Measurements from ENCODE around the gene GEN1. TPM values are rescaled to one million over a fixed set of nuclear protein-coding genes. Genes with fewer than 3 reads are reported as not detected.

Gene GEN1
- total RNA-seq, 4 donors from 2014 or later: 4.5 to 9.1 (median 5.9) TPM

DNA sequence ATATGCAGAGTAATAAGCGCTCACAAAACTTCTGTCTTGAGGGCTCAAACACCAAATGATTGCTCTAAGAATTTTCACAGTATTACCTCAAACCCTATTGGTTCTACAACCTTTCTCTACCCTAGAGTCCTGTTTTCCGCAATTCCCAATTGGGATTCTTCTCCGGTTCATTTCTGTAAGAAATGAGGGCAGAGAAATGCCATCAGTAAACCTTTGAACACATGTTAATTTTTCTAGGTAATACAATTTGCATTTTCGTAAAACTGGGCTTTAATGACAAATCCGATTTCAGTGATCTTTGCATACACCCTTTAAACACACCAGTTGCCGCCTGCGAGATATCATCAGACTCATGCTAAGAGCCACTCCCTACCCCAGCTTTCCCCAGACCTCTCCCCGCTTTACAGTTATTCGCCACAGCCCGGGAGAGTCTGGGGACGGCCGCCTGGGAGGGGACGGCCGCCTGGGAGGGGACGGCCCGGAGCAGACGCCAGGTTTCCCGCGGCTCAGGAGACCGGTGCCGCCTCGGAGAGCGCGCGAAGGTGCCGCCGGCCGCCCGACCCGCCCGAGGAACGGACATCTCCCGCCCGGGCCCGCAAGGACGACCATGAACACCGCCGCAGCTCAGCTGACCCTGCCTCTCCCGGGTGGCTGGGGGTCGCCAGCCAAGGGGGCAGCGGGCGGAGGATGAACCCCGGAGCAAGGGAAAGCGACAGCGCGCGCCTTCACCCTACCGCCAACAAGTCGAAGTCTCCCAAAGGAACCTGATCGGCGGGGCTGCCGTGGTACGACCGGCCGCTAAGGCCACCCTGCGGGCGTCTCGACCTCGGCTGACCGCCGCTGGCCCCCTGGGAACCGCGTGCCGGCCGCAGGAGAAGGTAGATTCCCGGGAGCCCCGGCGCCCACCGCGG lies 791 bp upstream of the GEN1 start:
- TF ChIP-seq, protein P1, sequence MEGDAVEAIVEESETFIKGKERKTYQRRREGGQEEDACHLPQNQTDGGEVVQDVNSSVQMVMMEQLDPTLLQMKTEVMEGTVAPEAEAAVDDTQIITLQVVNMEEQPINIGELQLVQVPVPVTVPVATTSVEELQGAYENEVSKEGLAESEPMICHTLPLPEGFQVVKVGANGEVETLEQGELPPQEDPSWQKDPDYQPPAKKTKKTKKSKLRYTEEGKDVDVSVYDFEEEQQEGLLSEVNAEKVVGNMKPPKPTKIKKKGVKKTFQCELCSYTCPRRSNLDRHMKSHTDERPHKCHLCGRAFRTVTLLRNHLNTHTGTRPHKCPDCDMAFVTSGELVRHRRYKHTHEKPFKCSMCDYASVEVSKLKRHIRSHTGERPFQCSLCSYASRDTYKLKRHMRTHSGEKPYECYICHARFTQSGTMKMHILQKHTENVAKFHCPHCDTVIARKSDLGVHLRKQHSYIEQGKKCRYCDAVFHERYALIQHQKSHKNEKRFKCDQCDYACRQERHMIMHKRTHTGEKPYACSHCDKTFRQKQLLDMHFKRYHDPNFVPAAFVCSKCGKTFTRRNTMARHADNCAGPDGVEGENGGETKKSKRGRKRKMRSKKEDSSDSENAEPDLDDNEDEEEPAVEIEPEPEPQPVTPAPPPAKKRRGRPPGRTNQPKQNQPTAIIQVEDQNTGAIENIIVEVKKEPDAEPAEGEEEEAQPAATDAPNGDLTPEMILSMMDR (IDR thresholded peaks at IDR 0.05; ENCODE audit: low read depth): no peak

DNA sequence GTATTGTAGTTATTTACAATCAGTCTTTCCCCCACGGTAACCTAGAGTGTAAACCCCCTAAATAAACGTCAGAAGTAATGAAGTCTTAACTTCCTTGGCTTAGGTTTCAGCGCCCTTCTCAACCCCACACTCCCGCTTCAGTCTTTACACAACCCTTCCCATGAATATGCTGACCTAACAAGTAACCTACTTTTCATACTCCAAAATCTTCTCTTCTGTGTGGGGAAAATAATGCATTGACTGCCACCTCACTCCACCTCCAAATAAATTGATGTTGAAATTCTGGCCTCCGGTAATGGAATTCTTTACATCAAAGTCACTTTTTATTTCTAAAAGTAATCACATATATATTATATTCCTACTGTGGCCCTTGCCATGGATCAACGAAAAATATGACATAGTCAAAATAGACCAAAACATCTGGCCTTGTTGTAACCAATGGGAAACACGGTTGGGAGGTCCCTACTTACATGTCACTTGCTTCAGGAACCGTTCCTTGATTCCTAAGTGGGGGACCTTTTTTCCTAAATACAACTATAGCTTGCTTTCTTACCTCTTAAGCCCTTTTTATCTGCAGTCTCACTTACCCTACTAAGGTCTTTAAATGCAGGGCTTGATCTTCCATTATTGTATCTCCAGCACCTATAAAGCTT lies 961 bp downstream of the GEN1 start:
- TF ChIP-seq, protein P1 (IDR thresholded peaks at IDR 0.05; ENCODE audit: low read depth): no peak

DNA sequence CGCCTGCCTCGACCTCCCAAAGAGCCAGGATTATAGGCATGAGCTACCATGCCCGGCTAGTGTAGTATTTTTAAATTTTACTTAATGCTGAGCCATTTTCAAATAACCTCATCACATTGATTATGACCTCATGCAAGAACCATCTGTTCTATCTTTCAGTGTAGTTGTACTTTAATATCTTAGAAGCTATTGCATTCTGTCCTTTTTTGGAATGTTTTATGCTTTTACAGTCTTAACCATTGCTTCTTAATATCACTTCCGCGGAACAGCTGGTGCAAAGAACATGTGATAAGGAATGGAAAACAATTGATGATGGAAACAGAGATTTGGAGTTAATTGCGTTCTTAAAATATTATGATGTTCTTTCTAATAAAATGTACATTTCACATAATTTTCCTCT lies 2.7 kb downstream of the GEN1 start:
- TF ChIP-seq, protein P1 (IDR thresholded peaks at IDR 0.05; ENCODE audit: low read depth): no peak

DNA sequence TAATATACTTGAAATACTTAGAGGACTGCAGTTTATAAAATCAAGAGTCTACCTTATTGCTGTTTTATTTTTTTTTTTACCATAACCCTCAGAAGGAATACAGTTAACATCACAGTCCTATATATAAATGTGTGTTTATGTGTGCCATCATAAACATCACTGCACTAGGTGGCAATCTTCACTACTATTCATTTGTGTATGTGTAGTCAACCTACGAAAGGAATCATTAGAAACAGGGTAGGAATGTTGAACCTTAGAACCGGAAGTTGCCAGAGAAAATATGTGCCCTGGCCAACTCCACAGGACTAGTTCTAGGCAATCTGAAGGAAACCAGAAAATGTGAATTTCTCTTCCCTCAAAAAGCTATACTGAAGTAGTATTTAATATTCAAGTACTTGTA lies 3.4 kb downstream of the GEN1 start:
- TF ChIP-seq, protein P1 (IDR thresholded peaks at IDR 0.05; ENCODE audit: low read depth): no peak

DNA sequence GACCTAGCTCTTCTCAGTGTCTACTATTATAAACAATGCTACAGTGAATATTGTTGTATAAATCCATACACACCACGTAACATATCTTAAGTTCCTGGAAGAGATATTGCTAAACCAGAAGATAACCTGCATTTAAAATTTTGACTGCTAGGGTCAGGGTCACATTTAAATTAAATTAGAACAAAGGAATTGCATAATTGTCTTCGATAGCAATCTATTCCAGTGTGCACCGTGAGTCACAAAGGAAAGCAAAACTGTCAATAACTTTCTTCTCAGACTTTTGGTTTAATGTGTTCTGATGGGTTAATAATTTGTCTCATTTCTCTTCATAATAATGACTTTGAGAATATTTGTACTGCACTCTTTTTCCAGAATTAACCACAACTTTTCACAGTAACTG lies 4.2 kb downstream of the GEN1 start:
- TF ChIP-seq, protein P1 (IDR thresholded peaks at IDR 0.05; ENCODE audit: low read depth): no peak

DNA sequence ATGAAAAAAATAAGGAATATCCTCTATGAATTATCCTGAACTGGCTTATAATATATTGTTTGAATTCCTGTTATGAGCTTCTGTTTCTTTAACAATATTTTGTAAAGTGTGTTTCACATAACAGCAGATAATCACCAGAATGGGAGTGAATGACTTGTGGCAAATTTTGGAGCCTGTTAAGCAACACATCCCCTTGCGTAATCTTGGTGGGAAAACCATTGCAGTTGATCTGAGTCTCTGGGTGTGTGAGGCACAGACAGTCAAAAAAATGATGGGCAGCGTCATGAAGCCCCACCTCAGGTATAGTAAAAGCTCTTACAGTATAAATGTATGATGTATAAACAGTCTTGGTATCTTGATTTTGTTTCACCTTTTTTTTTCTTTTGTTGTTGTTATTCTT lies 5.9 kb downstream of the GEN1 start:
- TF ChIP-seq, protein P1 (IDR thresholded peaks at IDR 0.05; ENCODE audit: low read depth): no peak

DNA sequence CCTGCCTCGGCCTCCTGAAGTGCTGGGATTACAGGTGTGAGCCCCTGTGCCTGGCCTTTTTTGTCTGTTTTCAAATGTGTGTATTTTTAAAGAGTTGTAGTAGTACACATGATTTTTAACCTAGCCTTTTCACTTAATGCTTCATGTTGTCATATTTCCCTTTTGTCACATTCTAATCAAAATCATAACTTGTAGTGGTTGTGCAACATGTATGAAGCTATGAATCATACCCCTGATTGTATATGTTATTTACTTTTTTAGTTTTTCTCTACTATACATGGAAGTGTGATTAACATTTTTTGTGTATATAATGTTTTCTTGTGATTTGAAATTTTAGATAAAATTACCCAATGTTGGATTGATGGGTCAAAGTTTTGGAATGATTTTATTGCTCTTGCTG lies 8.5 kb downstream of the GEN1 start:
- TF ChIP-seq, protein P1 (IDR thresholded peaks at IDR 0.05; ENCODE audit: low read depth): no peak
